LNCAP (cell line): ENCODE data around the gene AP5B1.

Source experiments
- CTCF ChIP-seq: fragments of 450-650 bp; IDR thresholded peaks from 2 replicates; pipeline ENCODE4 v1.5.1; 2017; ENCODE audit warnings: mild to moderate bottlenecking

The AP5B1 gene

GRCh38 chr11:65778901-65779668 is 1.7 kb downstream of the AP5B1 start:
- TF ChIP-seq CTCF, result no peak

DNA sequence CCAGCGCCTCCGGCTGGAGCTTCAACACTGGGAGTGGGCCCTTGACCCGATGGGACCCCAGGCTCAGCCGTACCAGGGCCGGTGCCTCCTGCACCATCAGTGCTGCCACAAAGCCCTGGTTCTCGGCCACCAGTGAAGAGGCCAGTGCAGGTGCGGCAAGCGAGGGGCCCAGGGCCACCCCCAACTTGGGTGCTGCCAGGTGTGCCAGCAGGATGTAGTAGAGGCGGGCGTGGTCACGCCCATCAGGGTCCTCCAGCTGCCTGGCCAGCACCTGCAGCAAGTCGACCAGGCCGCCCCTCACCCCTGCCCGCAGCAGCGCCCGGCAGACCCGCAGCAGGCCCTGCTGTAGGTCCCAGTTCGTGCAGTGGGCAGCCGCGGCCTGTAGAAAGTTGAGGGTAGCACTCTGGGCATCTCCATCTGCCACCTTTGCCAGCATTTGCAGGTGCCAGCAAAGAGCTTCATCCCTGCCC is 2.3 kb downstream of the AP5B1 start:
- no peak for TF ChIP-seq CTCF

DNA sequence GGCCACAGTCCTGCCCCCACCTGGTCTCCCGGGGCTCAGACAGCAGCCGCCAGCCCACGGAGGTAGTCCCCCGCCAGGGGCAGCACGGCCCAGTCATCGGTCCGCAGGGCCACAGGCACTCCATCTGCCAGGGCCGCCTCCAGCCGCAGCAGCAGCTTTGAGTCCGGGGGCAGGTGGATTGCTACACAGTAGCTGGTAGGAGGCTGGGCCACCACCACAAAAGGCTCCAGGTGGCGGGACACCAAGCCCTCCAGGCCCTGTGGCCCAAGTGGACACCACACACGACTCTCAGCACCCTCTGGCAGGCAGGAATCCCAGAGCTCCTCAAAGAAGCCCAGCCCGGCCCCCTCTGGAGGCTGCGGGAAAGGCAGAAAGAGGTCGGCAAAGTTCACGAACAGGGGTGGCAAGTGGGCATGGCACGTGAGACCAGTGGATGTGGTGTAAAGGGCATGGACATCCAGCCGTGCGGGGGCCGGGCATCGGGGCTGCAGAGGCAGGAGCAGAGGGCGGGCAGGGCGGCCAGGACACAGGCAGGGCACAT is 2.9 kb downstream of the AP5B1 start:
- TF ChIP-seq CTCF, result no peak

GRCh38 chr11:65777241-65777640 is 3.5 kb downstream of the AP5B1 start:
- TF ChIP-seq CTCF, result no peak

- TF ChIP-seq CTCF, result no peak
These were observed 4.0 kb downstream of the AP5B1 start for GRCh38 chr11:65776710-65777141.

DNA sequence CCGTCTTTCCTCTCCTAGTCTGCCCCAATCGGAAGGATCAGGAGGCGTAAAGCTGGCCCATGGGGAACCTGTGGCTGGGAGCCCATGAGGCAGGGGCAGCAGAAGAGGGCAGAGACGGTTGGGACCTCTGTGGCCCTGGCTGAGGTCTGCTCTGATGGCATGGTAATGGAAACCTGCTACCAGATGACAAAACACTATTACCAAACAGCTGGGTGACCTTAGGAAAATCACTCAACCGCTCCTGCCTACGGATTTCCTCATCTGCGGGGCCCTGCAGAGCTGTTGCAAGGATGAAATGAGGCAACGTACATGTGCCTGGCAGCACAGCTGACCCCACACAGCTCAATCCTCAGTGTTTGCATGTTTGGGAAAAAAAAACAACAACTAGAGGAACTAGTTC is 4.6 kb downstream of the AP5B1 start:
- no peak for TF ChIP-seq CTCF

GRCh38 chr11:65774525-65775306 is 6.1 kb downstream of the AP5B1 start:
- TF ChIP-seq CTCF, result no peak
